Stimulated activated naive CD8-positive, alpha-beta T cell treated with anti-CD3 and anti-CD28 coated beads, Interleukin-15, Interleukin-2, amounts not matched to agents 100 U/mL and 50 U/mL, for 24 hours (primary cell): Measurements from ENCODE around the gene XAGE1A.
"Not testable (repeated sequence)": the region's sequence is repeated elsewhere in the genome, so short reads cannot be mapped to it uniquely, and the experiment has no call there.

Experiments used
- ATAC-seq: fragments of 150-1000 bp; cut with Tn5 transposase; one replicate; pipeline ENCODE4 v1.10.0; 2021
- DNase-seq: peaks from one replicate; pipeline ENCODE4 v3.0.0; 2021

Gene XAGE1A, protein sequence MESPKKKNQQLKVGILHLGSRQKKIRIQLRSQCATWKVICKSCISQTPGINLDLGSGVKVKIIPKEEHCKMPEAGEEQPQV

GRCh38 chrX:52495545-52496418, at the start of gene XAGE1A:
XAGE1A (plus strand) TSS chrX:52495808; CDS start chrX:52497362, 1,554 bp downstream.
- not testable (repeated sequence) for DNase-seq, ATAC-seq

GRCh38 chrX:52452031-52452430, 43.6 kb upstream of the XAGE1A start:
- DNase-seq, ATAC-seq: not testable (repeated sequence)

- not testable (repeated sequence) for DNase-seq, ATAC-seq
Measured at GRCh38 chrX:52471301-52471700, 24.3 kb upstream of the XAGE1A start.

GRCh38 chrX:52496419-52496772, 788 bp downstream of the XAGE1A start:
- ATAC-seq, DNase-seq: not testable (repeated sequence)

GRCh38 chrX:52501362-52501761, 5.8 kb downstream of the XAGE1A start:
- ATAC-seq, DNase-seq: not testable (repeated sequence)

DNA sequence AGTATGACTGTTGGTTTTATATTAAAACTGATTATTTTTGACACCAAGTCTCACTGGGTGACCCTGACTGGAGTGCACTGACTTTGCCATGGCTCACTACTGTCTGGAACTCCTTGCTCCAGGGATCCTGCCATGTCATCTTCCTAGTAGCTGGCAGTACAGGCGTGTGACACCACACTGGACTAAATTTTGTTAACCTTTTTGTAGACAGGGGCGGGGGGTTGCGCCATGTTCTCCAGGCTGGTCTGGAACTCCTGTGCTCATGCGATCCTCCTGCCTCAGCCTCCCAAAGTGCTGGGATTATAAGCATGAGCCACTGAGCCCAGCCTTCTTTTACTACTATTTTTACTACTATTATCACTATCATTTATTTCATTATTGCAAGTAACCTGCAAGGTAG, 8.9 kb downstream of the XAGE1A start:
- DNase-seq (no peak), ATAC-seq (no peak)

DNA sequence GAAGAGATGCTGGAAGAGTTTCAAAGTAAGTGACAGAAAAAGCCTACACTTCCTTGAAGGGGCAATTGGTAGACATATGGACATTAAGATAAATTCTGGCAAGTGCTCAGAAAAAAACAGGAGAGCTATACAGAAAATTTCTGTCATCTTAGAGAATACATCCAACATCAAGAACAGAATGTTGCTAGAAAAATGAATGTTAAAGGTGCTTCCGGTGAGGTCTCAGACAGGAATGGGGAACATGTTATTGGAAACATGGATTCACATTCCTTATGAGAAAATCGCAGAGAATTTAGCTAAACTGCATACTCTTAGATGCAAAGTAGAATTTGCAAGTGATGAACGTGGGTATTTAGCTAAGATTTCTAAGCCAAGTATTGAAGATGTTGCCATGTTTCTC, 11.7 kb downstream of the XAGE1A start:
- ATAC-seq (no peak), DNase-seq (no peak)

DNA sequence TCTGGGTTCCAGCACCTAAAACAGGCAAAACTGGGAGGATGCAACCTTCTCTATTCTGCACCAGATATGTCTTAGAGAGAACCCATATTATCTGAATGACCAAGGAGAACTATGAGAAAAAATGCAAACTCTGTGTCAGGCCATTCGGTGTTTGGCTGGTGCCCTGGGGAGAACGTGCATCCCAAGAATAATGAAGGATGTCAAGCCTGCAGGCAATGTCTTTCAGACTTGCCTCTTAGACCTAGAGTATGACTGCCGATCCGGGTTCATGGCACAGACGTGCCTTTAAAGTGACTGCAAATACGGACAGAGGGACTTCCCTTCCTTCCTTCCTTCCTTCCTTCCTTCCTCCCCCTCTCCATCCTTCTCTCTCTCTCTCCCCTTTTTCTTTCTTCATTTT, 14.3 kb downstream of the XAGE1A start:
- ATAC-seq (no peak), DNase-seq (no peak)

DNA sequence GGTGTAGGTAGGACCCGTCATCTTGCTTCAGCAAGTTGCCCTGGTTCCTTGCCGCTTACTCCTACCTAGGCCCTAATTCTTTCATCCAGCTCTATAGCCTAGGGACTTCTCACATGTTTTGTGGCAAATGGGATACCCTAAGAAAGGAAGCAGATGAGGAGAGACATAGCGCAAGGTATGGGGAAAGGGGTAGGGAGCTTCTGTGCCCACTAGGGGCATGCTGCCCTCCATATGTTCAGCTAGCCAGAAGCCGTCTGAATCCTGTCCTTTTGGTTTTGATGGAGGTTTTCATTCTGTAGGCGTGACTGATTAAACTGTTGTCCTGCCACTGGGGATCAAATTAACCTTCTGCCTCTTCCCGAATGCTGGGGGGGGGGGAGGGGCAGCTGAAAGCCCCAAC, 15.5 kb downstream of the XAGE1A start:
- DNase-seq, ATAC-seq: not testable (repeated sequence)

DNA sequence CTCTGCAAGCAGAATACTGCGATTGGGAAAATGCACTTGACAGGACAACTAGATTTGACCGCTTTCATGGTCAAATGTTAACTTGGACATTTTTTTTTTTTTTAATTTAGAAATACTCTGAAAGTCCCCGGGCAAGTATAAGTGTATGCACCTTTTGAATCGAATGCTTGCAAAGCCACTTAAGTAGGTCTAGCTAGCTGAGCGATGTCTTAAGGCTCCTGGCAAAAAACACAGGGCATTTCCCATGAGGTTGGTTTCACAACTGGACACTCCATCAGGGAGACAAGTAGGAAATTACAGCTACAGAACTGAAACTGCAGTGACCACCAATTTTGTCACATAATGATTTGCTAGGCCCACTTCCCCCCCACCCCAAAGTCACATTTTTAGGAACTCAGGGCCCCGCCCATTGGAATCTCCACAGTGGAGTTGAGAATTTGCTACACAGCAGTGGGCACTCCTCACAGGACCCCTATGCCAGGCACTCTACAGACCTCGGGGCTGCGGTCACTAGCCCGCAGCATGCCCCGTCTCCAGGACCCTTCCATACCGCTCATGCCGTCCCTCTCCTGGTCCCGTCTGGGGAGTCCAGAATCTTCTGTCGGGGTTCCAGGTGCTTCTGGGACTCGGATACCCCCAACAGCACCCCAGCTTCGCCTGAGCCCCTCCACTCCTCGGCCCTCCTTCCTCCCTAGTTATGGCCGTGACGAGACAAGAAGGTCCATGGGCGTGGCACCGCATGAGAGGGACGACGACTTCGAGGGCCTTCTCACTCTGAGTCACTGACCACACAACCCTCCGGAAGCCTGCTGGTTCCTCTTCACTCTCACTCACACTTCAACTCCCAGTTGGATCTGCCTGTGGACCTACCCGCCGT, 20.7 kb downstream of the XAGE1A start:
- not testable (repeated sequence) for ATAC-seq, DNase-seq

DNA sequence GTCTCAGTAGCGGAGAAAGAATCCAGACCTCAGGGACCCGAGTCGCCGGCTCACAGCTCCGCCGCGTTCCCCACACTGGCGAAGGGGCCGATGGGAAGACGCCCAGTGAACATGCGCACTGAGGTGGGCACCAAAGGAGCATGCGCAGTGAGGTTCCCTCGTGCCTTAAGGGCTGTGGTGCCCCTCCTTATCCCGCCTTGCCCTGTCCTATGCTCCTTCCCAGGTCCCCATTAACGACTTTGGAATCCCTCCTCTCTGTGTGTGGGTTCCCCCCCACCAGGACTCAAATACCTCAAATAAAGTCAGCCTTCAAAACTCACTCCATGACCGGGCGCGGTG, 21.3 kb downstream of the XAGE1A start, which contains the start of gene XAGE1B:
Gene XAGE1B (minus strand): TSS at position 77 of the 339 bp plus-strand sequence. CDS start 1,536 bp downstream, outside the sequence.
- ATAC-seq, DNase-seq: not testable (repeated sequence)

GRCh38 chrX:52541051-52541450, 45.4 kb downstream of the XAGE1A start:
- ATAC-seq, DNase-seq: not testable (repeated sequence)

- DNase-seq (no peak), ATAC-seq (no peak)
Measured at GRCh38 chrX:52542311-52542710, 46.7 kb downstream of the XAGE1A start.

DNA sequence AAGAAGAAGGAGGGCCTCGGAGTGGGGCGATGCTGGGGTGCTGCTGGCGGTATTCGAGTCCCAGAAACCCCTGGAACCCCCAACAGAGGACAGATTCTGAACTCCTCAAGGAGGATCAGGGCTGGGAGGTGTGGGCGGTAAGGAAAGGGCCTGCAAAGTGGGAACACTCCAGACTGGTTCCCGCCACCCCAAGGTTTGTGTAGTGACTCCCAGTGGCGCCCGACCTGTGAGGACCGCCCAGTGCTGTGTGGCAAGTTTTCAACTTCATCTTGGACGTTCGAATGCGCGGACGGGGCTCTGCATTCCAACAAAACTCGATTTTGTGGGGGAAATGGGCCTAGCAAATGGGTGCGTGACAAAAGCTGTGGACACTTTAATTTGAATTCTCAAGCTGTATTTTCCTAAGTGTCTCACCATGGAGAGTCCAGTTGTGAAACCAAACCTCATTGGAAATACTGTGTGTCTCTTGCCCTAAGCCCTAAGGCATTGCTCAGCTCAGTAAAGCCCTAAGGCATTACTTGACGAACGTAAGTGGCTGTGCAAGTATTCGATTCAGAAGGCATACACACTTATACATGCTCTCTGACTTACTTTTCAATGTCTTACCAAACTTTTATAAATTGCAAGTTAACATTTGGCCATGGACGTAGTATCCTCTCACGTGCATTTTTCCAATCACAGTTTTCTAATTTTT, 48.7 kb downstream of the XAGE1A start:
- no peak for ATAC-seq
- DNase-seq = no peak

DNA sequence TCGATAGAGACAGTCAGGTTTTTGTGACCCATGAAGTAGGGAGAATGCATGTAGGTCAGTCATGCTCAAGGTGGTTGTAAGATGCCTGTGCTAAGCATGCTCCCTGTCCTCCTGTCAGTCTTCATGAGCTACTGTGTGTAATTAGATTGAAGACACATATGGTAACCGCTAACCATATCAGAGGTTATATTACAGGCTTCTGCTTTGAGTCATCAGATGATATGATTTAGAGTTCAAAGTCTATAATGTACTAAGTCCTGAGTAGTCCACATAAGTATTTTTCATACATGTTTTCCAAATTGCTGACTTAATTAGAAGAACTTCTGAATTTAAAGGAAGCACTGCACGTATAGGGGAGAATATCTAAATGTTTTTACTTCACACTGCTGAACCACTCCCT, 53.2 kb downstream of the XAGE1A start:
- not testable (repeated sequence) for DNase-seq, ATAC-seq
